HepG2 (cell line): Measurements from ENCODE around the gene KLHL17. TPM values are rescaled to one million over a fixed set of nuclear protein-coding genes. Genes with fewer than 3 reads are reported as not detected.

ENCODE experiments used
- GABPA ChIP-seq, 2 experiments: IDR thresholded peaks; 2 replicates each; pipeline ENCODE4 v1.6.1; 2011 to 2016; ENCODE audit warnings: low read depth in 2 of 2, low read length in 1 of 2, missing biosample characterization in 1 of 2, missing genetic modification characterization in 1 of 2
- GPBP1L1 ChIP-seq: sonication (generic); formaldehyde crosslinking; IDR thresholded peaks from 2 replicates; pipeline ENCODE4 v1.5.0; 2020; ENCODE audit warnings: mild to moderate bottlenecking, missing genetic modification reagents
- HNRNPL ChIP-seq: fragments of 200-400 bp; formaldehyde crosslinking; IDR thresholded peaks from 2 replicates; pipeline ENCODE4 v1.6.1; 2017; ENCODE audit warnings: mild to moderate bottlenecking, low read depth, low read length
- IRX3 ChIP-seq: sonication (generic); formaldehyde crosslinking; IDR thresholded peaks from 2 replicates; pipeline ENCODE4 v1.8.1; 2023; ENCODE audit warnings: mild to moderate bottlenecking, low read depth, missing genetic modification reagents, borderline replicate concordance
- RFX3 ChIP-seq: IDR thresholded peaks from 2 replicates; pipeline ENCODE4 v1.6.1; 2016; ENCODE audit warnings: missing biosample characterization, missing genetic modification reagents
- SETDB1 ChIP-seq: sonication (generic); formaldehyde crosslinking; IDR thresholded peaks from 2 replicates; pipeline ENCODE4 v1.5.1; 2020; ENCODE audit warnings: missing genetic modification reagents, mild to moderate bottlenecking, borderline replicate concordance
- TCF7L2 ChIP-seq: IDR thresholded peaks from 2 replicates; pipeline ENCODE4 v1.6.1; 2011; ENCODE audit warnings: mild to moderate bottlenecking, low read depth, low read length, moderate library complexity
- TSC22D2 ChIP-seq: sonication (generic); formaldehyde crosslinking; IDR thresholded peaks from 2 replicates; pipeline ENCODE4 v1.5.1; 2020; ENCODE audit warnings: missing genetic modification reagents, mild to moderate bottlenecking, borderline replicate concordance
- ZNF687 ChIP-seq: sonication (generic); formaldehyde crosslinking; IDR thresholded peaks from 2 replicates; pipeline ENCODE4 v1.5.1; 2020; ENCODE audit warnings: mild to moderate bottlenecking, missing genetic modification reagents, moderate library complexity
- ZNF781 ChIP-seq: sonication (generic); formaldehyde crosslinking; IDR thresholded peaks from 2 replicates; pipeline ENCODE4 v1.5.1; 2020; ENCODE audit warnings: borderline replicate concordance, mild to moderate bottlenecking, missing genetic modification reagents; ENCODE audit errors: not compliant biosample characterization
- polyA plus RNA-seq, 8 experiments: library from polyadenylated mRNA; depleted of rRNA in 3 of 8; stranded (reverse) in 7 of 8; unstranded in 1 of 8; fragments of >200 nt; fragmentation: Illumina TruSeq in 4 of 8; extraction: Trizol in 4 of 8; gene quantifications; 2 replicates each; pipeline versions ENCODE4 v1.2.1 to v1.2.3, GENCODE V29; 2011 to 2016; ENCODE audit warnings: low read depth in 4 of 8, missing spikeins in 1 of 8, mixed read lengths in 1 of 8; ENCODE audit not compliant: insufficient read depth in 1 of 8
- total RNA-seq, 5 experiments: library from RNA; depleted of rRNA; stranded (reverse); fragments of >200 nt; fragmentation: Illumina TruSeq; extraction: Trizol; gene quantifications; 2 replicates each; pipeline ENCODE4 v1.2.3, GENCODE V29; 2016; ENCODE audit warnings: low read depth in 1 of 5
- TF ChIP-seq, protein P1 (sequence below): sonication (generic); formaldehyde crosslinking; IDR thresholded peaks from 2 replicates; pipeline ENCODE4 v1.5.0; 2020; ENCODE audit warnings: missing genetic modification reagents, mild to moderate bottlenecking, borderline replicate concordance
- TF ChIP-seq, protein P2 (sequence below): sonication (generic); formaldehyde crosslinking; IDR thresholded peaks from 2 replicates; pipeline ENCODE4 v1.5.1; 2020; ENCODE audit warnings: mild to moderate bottlenecking, moderate library complexity, missing genetic modification reagents

The KLHL17 gene
- total and polyA plus RNA-seq, 2 of the 13 experiments (the other 11 are each of a cell fraction or from before 2014, with no cell fraction given): 9.3 to 24.7 TPM

DNA sequence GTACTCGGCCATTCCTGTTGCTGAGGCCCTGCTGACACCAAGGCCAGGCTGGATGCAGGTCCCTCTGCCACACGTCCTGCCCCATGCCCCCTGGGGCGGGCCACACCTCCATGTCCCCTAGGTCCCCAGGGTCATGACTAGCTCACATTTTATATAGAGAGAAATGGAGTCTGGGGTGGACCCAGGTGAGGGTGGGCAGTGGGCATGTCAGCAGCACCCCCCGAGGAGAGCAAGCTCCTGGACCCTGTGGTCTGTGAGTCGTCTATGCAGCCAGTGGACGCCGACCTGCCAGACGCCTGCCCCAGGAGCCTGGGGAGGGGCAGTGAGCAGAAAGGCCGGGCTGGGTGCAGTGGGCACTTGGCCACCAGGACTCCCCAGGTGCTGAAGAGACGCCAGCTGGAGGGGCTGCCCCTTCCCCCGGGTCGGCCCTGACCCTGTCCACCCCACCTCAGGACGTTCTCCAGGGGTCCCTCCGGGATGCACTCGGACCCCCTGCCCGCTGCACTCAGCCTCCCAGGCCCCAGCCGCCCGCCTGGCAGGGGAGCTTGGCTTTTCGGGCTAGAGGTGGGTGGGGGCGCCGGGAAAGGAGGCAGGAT, 20.8 kb upstream of the KLHL17 start (continued):
- TF ChIP-seq GABPA (IDR thresholded peaks at IDR 0.05; ENCODE audit: low read depth, low read length) (no peak), GABPA (CRISPR knock-in tag; IDR thresholded peaks at IDR 0.05; ENCODE audit: low read depth) (no peak), SETDB1 (CRISPR knock-in tag) (no peak), GPBP1L1 (CRISPR knock-in tag) (no peak), ZNF687 (CRISPR knock-in tag) (0 out of 2 replicates have a peak, but pooled peaks have one; percentile 4), RFX3 (CRISPR knock-in tag) (no peak), IRX3 (CRISPR knock-in tag) (no peak), ZNF781 (CRISPR knock-in tag) (no peak), TCF7L2 (no peak), HNRNPL (0 out of 2 replicates have a peak, but pooled peaks have one; percentile 1), TSC22D2 (CRISPR knock-in tag) (no peak)
- TF ChIP-seq, protein P1, sequence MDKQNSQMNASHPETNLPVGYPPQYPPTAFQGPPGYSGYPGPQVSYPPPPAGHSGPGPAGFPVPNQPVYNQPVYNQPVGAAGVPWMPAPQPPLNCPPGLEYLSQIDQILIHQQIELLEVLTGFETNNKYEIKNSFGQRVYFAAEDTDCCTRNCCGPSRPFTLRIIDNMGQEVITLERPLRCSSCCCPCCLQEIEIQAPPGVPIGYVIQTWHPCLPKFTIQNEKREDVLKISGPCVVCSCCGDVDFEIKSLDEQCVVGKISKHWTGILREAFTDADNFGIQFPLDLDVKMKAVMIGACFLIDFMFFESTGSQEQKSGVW: no peak
- TF ChIP-seq, protein P2, sequence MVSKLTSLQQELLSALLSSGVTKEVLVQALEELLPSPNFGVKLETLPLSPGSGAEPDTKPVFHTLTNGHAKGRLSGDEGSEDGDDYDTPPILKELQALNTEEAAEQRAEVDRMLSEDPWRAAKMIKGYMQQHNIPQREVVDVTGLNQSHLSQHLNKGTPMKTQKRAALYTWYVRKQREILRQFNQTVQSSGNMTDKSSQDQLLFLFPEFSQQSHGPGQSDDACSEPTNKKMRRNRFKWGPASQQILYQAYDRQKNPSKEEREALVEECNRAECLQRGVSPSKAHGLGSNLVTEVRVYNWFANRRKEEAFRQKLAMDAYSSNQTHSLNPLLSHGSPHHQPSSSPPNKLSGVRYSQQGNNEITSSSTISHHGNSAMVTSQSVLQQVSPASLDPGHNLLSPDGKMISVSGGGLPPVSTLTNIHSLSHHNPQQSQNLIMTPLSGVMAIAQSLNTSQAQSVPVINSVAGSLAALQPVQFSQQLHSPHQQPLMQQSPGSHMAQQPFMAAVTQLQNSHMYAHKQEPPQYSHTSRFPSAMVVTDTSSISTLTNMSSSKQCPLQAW: 0 out of 2 replicates have a peak, but pooled peaks have one; percentile 28
- TF ChIP-seq, all 625 proteins: peak for 3
